ENCODE measurements around the gene TAX1BP3.

GRCh38 chr17:3690094-3690715, 21.8 kb upstream of the TAX1BP3 start:
- TF ChIP-seq POLR2A (IDR thresholded peaks at IDR 0.05; ENCODE audit: low read depth, low read length) (no peak), BHLHE40 (IDR thresholded peaks at IDR 0.05; ENCODE audit: low read depth, low read length) (no peak)

All from IMR-90 (cell line).